ENCODE results near the gene CDH4.
"Not testable (repeated sequence)": the region's sequence is repeated elsewhere in the genome, so short reads cannot be mapped to it uniquely, and the experiment has no call there.

Gene CDH4

GRCh38 chr20:61253640-61254511 lies 1.8 kb downstream of the CDH4 start:
- DNase-seq = peak; percentile 39

GRCh38 chr20:61254881-61255626 lies 3.0 kb downstream of the CDH4 start:
- no peak for DNase-seq

DNA sequence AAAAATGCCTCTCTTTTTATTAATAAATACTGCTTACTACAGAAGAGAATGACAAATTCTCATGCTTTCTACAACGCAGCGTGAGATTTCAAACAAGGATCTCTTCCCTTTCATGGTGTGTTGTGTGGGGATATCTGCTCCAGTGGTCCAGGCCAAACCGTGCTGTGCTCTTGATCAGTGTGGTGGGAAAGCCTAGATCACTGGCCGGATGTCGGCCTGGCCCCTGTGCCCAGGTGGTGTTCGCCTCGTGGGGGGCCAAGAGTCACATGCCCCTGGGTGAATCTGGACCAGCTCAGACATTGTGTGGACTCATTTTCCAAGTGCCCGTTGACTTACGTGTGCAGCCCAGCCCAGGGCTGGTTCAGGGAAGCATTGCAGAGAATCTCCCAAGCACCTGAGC lies 4.3 kb downstream of the CDH4 start:
- no peak for DNase-seq

GRCh38 chr20:61256824-61257223 lies 4.8 kb downstream of the CDH4 start:
- DNase-seq = no peak

GRCh38 chr20:61257611-61258010 lies 5.5 kb downstream of the CDH4 start:
- DNase-seq = no peak

DNA sequence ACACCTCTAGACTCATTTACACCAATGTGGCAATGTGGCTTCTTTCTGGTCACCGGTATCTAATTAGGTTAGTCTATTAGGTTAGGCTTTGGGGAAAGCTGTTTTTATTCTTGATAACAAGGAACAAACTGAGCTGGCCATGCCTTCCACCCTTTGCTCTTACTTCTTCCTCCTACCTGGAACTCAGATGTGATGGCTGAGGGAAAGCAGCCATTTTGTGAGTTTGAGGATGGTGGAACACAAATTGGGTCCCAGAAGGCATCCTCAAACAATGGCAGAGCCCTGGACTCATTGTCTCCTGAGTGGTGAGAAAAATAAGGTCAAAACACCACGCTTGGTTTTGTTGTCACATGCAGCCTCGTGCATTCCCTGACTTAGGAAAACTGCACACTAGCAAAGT lies 7.7 kb downstream of the CDH4 start:
- DNase-seq = no peak

DNA sequence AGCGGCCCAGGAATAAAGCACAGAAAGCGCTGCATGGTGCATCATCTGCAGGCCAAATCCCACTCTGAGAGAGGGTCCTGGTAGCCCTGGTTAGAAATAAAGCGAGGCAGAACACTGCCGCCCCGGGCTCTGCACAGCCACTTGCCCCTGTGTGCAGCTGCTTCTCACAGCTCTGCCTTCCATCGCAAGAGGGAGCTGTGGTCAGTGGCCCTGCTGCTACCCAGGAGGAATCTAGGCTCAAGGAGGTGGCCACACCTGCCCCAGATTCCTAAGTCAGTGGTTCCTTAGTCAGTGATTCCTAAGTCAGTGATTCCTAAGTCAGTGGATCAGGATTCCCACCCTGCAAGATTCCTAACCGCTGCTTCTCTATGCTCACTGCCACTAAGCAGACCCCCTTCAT lies 8.8 kb downstream of the CDH4 start:
- no peak for DNase-seq

DNA sequence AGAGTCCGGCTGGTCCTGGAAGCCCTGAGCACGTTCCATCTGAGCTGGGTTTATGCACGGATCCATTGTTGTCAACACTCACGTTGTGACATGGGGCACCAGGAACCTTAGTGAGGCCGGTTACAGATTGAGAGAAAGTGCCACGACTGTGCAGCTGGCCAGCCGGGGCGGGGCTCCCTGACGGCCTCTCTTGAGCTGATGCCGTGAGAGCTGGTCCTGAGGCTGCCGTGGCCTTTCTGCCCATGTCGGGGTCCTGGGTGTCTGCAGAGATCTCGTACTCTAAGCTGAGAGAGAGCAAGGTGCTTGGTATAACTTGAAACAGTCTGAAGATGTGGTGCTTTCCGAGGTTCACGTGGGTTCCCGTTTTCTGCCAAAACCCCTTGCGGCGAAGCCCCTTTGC lies 10.0 kb downstream of the CDH4 start:
- DNase-seq = no peak

DNA sequence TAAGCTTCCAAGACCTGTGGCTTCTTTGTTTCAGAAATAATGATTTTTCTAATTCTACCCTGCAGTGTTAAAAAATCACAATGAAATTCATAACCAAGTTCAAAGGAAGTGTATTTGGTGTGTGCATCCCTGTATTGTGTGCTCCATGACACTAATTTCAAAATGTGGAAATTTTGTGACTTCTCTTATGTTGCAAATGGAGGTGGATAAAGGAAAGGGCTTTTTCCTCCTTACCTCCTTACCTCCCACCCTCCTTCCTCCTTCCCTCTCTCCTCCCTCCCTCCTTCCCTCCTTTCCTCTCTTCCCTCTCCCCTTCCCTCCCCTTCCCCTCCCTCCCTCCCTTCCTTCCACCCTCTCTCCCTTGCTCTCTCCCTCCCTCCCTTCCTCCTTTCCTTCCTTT lies 10.5 kb downstream of the CDH4 start:
- DNase-seq = no peak

- no peak for DNase-seq
These were observed 11.1 kb downstream of the CDH4 start for GRCh38 chr20:61263084-61263695.

GRCh38 chr20:61263938-61264337 lies 11.9 kb downstream of the CDH4 start:
- no peak for DNase-seq

DNA sequence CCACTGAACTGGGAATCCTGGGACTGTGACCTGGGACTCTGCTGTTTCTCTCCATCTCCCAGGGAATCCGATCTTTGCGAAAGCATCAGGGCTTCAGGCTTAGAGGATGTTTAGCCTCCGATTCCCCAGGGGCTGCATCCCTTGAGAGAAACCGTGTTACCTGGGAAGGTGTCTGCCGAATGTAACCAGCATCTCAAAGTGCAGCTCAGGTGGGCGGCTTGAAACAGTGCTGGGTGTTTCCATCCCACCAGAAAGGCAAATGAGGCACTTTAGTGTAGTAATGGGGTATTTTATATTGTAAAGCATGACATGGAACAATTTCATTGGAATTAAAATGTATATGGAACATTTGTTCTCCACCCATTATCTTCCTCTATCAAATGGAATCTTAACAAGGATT lies 15.2 kb downstream of the CDH4 start:
- no peak for DNase-seq

GRCh38 chr20:61268024-61268423 lies 16.0 kb downstream of the CDH4 start:
- DNase-seq = no peak

GRCh38 chr20:61271312-61272231 lies 19.5 kb downstream of the CDH4 start:
- peak; percentile 39 for DNase-seq

GRCh38 chr20:61273024-61273423 lies 21.0 kb downstream of the CDH4 start:
- not testable (repeated sequence) for DNase-seq

- not testable (repeated sequence) for DNase-seq
These were observed 21.6 kb downstream of the CDH4 start for GRCh38 chr20:61273666-61274065.

DNA sequence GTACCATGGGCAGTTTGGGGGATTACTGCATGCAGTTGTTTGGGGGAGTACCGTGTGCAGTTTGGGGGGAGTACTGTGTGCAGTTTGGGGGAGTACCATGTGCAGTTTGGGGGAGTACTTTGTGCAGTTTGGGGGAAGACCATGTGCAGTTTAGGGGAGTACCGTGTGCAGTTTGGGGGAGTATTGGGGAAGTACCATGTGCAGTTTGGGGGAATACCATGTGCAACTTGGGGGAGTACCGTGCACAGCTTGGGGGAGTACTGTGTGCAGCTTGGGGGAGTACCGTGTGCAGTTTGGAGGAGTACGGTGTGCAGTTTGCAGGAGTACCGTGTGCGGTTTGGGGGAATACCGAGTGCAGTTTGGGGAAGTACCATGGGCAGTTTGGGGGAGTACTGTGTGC lies 22.3 kb downstream of the CDH4 start:
- no peak for DNase-seq

DNA sequence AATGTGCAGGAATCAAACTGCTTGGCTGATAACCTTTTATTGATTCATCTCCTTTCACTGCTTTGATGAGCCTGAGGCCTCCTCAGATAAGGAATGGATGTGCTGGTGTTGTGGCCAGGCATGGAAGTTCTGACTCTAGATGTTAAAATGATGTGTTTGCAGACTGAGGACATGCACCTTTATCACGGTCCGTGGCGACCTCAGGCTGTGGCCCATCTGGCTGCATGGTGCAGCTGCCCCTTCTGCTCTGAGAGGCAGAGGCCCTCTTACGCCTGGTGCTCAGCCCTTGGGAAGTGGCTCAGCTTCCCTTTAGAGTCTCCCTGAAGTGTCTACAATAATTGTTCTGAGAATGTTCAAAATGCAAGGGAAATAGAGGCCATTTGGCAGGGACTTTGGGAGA lies 26.2 kb downstream of the CDH4 start:
- DNase-seq = no peak

DNA sequence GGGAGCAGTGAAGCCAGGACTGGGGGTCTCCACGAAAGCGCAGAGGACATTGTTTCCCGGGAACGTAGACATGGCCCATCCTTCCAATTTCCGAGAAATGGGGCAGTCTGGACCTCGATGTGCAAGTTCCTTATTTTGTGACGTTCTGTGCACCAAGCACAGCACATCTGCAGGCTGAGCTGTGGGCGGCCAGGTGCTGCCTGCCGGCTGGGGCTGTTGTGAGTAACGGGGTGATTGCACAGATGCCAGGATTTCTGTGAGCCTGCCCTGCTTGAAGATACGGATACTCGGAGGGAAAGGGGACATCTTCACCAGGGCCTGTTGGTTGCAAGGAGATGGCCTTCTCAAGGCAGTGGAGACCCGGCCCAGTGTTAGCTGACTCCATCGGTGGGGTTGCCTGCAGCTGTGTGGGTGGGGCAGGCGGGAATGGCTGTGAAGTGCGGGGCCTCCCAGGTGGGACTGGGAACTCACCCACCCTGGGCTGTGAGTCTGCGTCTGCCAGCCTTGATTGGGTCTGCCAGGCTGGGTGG lies 27.6 kb downstream of the CDH4 start:
- no peak for DNase-seq

DNA sequence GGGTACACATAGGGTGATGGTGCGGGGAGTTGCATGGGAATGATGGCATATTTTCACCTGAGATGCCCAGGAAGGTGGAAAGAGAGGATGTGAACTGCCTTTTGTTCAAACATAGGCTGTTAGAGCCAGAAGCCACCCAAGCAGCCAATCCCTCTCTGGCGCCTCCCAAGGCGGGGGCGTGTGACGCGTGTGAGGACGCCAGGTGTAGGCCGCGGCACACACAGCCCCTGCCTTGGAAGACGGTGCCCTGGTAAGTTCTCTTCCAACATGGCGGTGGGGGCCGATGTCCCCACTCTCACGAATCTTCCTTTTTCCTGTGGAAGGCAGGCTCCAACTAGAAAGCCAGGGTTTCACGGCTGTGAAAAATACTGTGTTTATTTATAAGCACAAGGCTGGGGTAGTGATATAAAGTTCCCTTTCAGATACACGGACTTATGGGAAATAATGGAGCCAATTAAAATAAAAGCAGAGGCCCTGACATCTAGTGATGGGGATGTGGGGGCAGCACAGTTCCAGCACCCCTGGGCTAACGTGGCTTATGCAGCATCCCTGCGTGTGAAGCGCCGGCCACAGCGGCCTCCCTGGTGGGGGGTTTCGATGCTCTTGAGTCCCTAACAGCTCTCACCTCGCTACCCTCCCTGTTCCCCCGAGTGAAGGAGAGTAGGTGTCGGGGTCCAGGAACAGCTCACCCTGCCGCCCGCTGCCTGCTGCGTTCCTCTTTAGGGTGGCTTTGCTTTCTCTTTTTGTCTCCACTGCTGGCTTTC lies 28.3 kb downstream of the CDH4 start:
- no peak for DNase-seq

GRCh38 chr20:61281286-61281795 lies 29.3 kb downstream of the CDH4 start:
- no peak for DNase-seq

Measured in right hindlimb (tissue), 1 donor.